ENCODE data around the gene NOM1.

DNA sequence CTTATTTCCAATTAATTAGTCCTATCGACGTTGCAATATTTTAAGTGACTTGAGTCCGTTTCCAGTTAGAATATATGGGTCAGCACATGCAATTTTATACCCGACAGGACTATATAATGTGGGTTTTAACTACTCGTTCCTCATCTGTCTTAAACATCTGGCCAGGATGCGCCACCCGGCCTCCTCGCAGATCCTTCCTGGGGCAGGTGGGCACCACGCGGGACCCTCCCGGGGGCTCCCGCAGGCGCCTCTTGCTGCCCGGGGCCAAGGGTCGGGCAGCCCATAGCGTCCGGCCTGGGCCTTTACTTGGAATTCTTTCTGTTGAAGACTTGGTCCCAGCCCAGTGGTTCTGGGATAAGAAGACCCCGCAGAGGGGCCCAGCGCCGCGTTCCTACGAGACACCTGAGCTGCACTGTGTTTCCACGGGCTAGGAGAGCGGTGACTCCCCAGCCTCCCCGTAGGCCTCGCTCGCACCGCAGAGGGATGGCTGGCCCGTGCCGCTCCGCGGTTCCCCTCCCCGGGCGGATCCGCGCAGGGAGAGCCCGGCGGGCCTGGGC is 71.1 kb downstream of the NOM1 start:
- TF ChIP-seq, protein P1, sequence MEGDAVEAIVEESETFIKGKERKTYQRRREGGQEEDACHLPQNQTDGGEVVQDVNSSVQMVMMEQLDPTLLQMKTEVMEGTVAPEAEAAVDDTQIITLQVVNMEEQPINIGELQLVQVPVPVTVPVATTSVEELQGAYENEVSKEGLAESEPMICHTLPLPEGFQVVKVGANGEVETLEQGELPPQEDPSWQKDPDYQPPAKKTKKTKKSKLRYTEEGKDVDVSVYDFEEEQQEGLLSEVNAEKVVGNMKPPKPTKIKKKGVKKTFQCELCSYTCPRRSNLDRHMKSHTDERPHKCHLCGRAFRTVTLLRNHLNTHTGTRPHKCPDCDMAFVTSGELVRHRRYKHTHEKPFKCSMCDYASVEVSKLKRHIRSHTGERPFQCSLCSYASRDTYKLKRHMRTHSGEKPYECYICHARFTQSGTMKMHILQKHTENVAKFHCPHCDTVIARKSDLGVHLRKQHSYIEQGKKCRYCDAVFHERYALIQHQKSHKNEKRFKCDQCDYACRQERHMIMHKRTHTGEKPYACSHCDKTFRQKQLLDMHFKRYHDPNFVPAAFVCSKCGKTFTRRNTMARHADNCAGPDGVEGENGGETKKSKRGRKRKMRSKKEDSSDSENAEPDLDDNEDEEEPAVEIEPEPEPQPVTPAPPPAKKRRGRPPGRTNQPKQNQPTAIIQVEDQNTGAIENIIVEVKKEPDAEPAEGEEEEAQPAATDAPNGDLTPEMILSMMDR (IDR thresholded peaks at IDR 0.05): no peak
- TF ChIP-seq POLR2AphosphoS5 (IDR thresholded peaks at IDR 0.05; ENCODE audit: low read depth, low read length) (no peak), SIN3A (IDR thresholded peaks at IDR 0.05; ENCODE audit: borderline replicate concordance, insufficient read depth, low read depth, low read length) (no peak), TCF7L2 (IDR thresholded peaks at IDR 0.05; ENCODE audit: low read depth, low read length) (no peak)
- TF ChIP-seq, protein P2, sequence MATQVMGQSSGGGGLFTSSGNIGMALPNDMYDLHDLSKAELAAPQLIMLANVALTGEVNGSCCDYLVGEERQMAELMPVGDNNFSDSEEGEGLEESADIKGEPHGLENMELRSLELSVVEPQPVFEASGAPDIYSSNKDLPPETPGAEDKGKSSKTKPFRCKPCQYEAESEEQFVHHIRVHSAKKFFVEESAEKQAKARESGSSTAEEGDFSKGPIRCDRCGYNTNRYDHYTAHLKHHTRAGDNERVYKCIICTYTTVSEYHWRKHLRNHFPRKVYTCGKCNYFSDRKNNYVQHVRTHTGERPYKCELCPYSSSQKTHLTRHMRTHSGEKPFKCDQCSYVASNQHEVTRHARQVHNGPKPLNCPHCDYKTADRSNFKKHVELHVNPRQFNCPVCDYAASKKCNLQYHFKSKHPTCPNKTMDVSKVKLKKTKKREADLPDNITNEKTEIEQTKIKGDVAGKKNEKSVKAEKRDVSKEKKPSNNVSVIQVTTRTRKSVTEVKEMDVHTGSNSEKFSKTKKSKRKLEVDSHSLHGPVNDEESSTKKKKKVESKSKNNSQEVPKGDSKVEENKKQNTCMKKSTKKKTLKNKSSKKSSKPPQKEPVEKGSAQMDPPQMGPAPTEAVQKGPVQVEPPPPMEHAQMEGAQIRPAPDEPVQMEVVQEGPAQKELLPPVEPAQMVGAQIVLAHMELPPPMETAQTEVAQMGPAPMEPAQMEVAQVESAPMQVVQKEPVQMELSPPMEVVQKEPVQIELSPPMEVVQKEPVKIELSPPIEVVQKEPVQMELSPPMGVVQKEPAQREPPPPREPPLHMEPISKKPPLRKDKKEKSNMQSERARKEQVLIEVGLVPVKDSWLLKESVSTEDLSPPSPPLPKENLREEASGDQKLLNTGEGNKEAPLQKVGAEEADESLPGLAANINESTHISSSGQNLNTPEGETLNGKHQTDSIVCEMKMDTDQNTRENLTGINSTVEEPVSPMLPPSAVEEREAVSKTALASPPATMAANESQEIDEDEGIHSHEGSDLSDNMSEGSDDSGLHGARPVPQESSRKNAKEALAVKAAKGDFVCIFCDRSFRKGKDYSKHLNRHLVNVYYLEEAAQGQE (IDR thresholded peaks at IDR 0.05; ENCODE audit: insufficient read depth in 1 of 2, low read depth in 2 of 2, low read length in 1 of 2): no peak

Measured in Panc1 (cell line).